Measurements from ENCODE around the gene BMERB1. TPM values are rescaled to one million over a fixed set of nuclear protein-coding genes. Genes with fewer than 3 reads are reported as not detected.
"Not testable (repeated sequence)": the region's sequence is repeated elsewhere in the genome, so short reads cannot be mapped to it uniquely, and the experiment has no call there.

Gene BMERB1
- total RNA-seq, 1 donor from 2014 or later, result 65.9 TPM

DNA sequence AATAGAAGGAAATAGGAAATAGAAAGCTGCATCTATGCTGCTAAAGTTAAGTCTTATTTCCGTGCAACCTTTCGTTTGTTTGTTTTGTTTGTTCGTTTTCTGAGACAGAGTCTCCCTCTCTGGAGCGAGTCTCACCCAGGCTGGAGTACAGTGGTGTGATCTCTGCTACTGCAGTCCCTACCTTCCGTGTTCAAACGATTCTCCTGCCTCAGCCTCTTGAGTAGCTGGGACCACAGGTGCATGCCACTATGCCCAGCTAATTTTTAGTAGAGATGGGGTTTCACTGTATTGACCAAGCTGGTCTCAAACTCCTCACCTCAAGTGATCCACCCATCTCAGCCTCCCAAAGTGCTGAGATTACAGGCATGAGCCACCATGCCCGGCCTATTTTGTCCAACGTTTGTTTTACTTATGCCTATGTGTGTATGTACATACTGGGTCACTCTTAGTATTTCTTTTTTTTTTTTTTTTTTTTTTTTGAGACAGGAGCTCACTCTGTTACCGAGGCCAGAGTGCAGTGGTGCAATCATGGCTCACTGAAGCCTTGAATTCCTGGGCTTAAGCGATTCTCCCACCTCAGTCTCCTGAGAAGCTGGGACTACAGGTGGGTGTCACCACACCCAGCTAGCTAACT, 16.8 kb downstream of the BMERB1 start:
- Mint-ChIP-seq H3K36me3 (ENCODE audit: unreplicated experiment) (peaks cover 5% of the 10 kb centered on the region), H3K27me3 (ENCODE audit: unreplicated experiment) (no peaks in the 10 kb centered on the region), H3K9me3 (ENCODE audit: unreplicated experiment) (peaks cover 1% of the 10 kb centered on the region), H3K4me1 (ENCODE audit: low read depth, unreplicated experiment) (no peaks in the 10 kb centered on the region), H3K27ac (ENCODE audit: unreplicated experiment) (no peak overlapping the region), H3K4me3 (ENCODE audit: unreplicated experiment) (no peak overlapping the region)
- no peak for DNase-seq
- TF ChIP-seq, protein P1, sequence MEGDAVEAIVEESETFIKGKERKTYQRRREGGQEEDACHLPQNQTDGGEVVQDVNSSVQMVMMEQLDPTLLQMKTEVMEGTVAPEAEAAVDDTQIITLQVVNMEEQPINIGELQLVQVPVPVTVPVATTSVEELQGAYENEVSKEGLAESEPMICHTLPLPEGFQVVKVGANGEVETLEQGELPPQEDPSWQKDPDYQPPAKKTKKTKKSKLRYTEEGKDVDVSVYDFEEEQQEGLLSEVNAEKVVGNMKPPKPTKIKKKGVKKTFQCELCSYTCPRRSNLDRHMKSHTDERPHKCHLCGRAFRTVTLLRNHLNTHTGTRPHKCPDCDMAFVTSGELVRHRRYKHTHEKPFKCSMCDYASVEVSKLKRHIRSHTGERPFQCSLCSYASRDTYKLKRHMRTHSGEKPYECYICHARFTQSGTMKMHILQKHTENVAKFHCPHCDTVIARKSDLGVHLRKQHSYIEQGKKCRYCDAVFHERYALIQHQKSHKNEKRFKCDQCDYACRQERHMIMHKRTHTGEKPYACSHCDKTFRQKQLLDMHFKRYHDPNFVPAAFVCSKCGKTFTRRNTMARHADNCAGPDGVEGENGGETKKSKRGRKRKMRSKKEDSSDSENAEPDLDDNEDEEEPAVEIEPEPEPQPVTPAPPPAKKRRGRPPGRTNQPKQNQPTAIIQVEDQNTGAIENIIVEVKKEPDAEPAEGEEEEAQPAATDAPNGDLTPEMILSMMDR (IDR thresholded peaks at IDR 0.05; ENCODE audit: partially characterized antibody, unreplicated experiment), result no peak

DNA sequence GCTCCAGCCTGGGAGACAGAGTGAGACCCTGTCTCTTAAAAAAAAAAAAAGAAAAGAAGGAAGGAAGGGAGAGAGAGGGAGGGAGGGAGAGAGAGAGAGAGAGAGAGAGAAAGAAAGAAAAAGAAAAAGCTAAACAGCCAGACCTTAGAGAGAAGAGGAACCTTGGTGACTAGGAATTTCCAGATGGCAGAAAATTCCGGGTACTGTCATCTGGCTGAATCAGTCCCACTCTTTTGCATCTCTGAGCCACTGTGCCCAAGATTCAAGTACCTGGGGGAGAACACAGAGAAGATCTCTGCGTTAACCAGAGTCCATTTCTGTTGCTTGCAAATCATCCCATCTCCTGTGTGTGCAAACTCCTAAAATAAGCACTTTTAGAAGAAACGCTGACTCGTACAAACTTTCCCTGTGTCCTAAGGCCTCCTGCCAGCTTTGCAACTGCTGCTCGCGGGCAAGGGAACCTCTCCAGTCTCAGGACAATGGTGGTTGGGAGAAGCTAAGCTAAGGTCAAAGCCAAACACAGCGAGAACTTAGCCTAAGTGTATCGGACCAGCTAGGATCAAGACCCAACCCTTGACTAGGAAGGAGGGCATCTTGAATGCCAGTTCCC, 18.0 kb downstream of the BMERB1 start:
- no peak for DNase-seq
- Mint-ChIP-seq H3K4me1 (ENCODE audit: low read depth, unreplicated experiment) (no peaks in the 10 kb centered on the region), H3K27ac (ENCODE audit: unreplicated experiment) (no peak overlapping the region), H3K27me3 (ENCODE audit: unreplicated experiment) (no peaks in the 10 kb centered on the region), H3K9me3 (ENCODE audit: unreplicated experiment) (peaks cover 1% of the 10 kb centered on the region), H3K36me3 (ENCODE audit: unreplicated experiment) (peaks cover 3% of the 10 kb centered on the region), H3K4me3 (ENCODE audit: unreplicated experiment) (no peak overlapping the region)
- TF ChIP-seq, protein P1 (IDR thresholded peaks at IDR 0.05; ENCODE audit: partially characterized antibody, unreplicated experiment), result no peak

DNA sequence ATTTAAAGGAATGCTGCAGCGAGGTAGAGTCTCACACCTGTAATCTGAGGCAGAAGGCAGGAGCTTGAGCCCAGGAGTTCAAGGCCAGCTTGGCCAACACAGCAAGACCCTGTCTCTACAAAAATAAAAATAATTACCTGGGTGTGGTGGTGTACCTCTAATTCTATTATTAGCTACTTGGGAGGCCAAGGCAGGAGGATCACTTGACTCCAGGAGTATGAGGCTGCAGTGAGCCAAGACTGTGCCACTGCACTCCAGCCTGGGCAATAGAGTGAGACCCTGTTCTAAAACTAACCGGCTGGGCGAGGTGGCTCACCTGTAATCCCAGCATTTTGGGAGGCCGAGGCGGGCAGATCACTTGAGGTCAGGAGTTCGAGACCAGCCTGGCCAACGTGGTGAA, 18.9 kb downstream of the BMERB1 start:
- H3K27ac Mint-ChIP-seq (ENCODE audit: unreplicated experiment); H3K27me3 Mint-ChIP-seq (ENCODE audit: unreplicated experiment); H3K4me1 Mint-ChIP-seq (ENCODE audit: low read depth, unreplicated experiment); H3K9me3 Mint-ChIP-seq (ENCODE audit: unreplicated experiment); H3K4me3 Mint-ChIP-seq (ENCODE audit: unreplicated experiment); DNase-seq; H3K36me3 Mint-ChIP-seq (ENCODE audit: unreplicated experiment): not testable (repeated sequence)

DNA sequence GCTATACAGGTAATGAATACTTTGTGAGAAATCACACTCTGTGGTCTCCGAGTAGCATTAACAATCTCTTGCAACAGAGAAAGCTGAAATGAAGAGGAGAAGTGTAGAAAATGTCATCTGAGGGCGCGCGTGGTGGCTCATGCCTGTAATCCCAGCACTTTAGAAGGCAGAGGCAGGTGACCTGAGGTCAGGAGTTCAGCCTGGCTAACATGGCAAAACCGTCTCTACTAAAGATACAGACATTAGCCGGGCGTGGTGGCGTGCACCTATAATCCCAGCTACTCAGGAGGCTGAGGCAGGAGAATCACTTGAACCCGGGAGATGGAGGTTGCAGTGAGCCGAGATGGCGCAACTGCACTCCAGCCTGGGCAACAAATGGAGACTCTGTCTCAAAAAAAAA, 20.5 kb downstream of the BMERB1 start:
- not testable (repeated sequence) for H3K27ac Mint-ChIP-seq (ENCODE audit: unreplicated experiment); DNase-seq; H3K4me3 Mint-ChIP-seq (ENCODE audit: unreplicated experiment); H3K9me3 Mint-ChIP-seq (ENCODE audit: unreplicated experiment); H3K27me3 Mint-ChIP-seq (ENCODE audit: unreplicated experiment); H3K4me1 Mint-ChIP-seq (ENCODE audit: low read depth, unreplicated experiment); H3K36me3 Mint-ChIP-seq (ENCODE audit: unreplicated experiment)

DNA sequence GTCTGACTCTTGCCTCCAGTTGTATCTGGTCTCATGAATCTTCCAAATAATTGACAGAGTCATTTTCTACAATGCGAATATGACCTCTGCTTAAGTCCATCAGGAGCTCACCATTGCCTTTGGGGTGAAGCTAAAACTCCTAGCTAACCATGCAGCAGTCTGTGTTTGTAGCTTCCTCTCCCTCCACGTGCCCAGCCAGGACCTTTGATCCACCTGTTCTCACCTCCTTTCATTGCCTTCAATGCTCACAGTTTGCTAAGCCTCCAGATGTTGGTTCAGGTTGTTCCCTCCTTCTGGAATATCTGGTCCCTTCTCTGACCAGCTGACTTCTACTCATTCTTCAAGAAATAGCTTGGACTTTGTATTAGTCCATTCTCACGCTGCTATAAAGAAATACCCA, 23.0 kb downstream of the BMERB1 start:
- H3K27me3 Mint-ChIP-seq (ENCODE audit: unreplicated experiment), result no peaks in the 10 kb centered on the region
- peaks cover 4% of the 10 kb centered on the region for H3K9me3 Mint-ChIP-seq (ENCODE audit: unreplicated experiment)
- no peaks in the 10 kb centered on the region for H3K4me1 Mint-ChIP-seq (ENCODE audit: low read depth, unreplicated experiment)
- no peak overlapping the region for H3K27ac Mint-ChIP-seq (ENCODE audit: unreplicated experiment)
- no peak overlapping the region for H3K4me3 Mint-ChIP-seq (ENCODE audit: unreplicated experiment)
- no peak for DNase-seq
- no peaks in the 10 kb centered on the region for H3K36me3 Mint-ChIP-seq (ENCODE audit: unreplicated experiment)
- TF ChIP-seq, protein P1 (IDR thresholded peaks at IDR 0.05; ENCODE audit: partially characterized antibody, unreplicated experiment), result no peak

DNA sequence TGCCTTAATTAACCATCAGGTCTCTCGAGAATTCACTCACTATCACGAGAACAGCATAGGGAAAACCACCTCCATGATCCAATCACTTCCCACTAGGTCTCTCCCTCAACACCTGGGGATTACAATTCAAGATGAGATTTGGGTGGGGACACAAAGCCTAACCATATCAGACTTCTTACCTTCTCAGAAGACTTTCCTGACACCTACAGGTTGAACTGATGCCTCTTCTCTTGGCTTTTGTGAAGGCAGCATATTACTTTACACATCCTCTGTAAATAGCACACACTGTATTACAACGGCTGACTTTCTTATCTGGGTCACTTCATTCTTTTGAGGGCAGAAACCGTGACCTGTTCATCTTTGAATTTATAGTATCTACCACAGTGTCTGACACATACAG, 23.6 kb downstream of the BMERB1 start:
- H3K9me3 Mint-ChIP-seq (ENCODE audit: unreplicated experiment), result peaks cover 6% of the 10 kb centered on the region
- no peaks in the 10 kb centered on the region for H3K27me3 Mint-ChIP-seq (ENCODE audit: unreplicated experiment)
- no peaks in the 10 kb centered on the region for H3K4me1 Mint-ChIP-seq (ENCODE audit: low read depth, unreplicated experiment)
- H3K27ac Mint-ChIP-seq (ENCODE audit: unreplicated experiment), result no peak overlapping the region
- TF ChIP-seq, protein P1 (IDR thresholded peaks at IDR 0.05; ENCODE audit: partially characterized antibody, unreplicated experiment), result no peak
- H3K36me3 Mint-ChIP-seq (ENCODE audit: unreplicated experiment), result no peaks in the 10 kb centered on the region
- no peak overlapping the region for H3K4me3 Mint-ChIP-seq (ENCODE audit: unreplicated experiment)
- DNase-seq, result no peak

All from glutamatergic neuron (in vitro differentiated cells).